HG03196 (cell line): ENCODE measurements around the gene NOL4L.

Source experiments
- ATAC-seq: cut with Tn5 transposase; IDR thresholded peaks from one replicate; pipeline ENCODE4 v1.9.1; 2021; ENCODE audit not compliant: unreplicated experiment

Gene NOL4L

GRCh38 chr20:32563311-32564272, 21.5 kb downstream of the NOL4L start:
- ATAC-seq, result no peak

GRCh38 chr20:32562495-32562911, 22.6 kb downstream of the NOL4L start:
- ATAC-seq, result no peak

- ATAC-seq, result no peak
These were observed 23.9 kb downstream of the NOL4L start for GRCh38 chr20:32560989-32561830.

- no peak for ATAC-seq
These were observed 24.6 kb downstream of the NOL4L start for GRCh38 chr20:32560482-32560988.

- no peak for ATAC-seq
These were observed 25.3 kb downstream of the NOL4L start for GRCh38 chr20:32559753-32560380.

GRCh38 chr20:32559205-32559752, 25.9 kb downstream of the NOL4L start:
- ATAC-seq, result no peak

GRCh38 chr20:32558526-32558925, 26.6 kb downstream of the NOL4L start:
- no peak for ATAC-seq

- ATAC-seq, result no peak
These were observed 27.8 kb downstream of the NOL4L start for GRCh38 chr20:32557319-32557718.

GRCh38 chr20:32556312-32557184, 28.6 kb downstream of the NOL4L start:
- ATAC-seq, result no peak

- ATAC-seq, result no peak
These were observed 29.5 kb downstream of the NOL4L start for GRCh38 chr20:32555584-32555983.

- no peak for ATAC-seq
These were observed 30.2 kb downstream of the NOL4L start for GRCh38 chr20:32554965-32555289.

- no peak for ATAC-seq
These were observed 31.5 kb downstream of the NOL4L start for GRCh38 chr20:32553618-32554017.

- ATAC-seq, result no peak
These were observed 33.4 kb downstream of the NOL4L start for GRCh38 chr20:32551693-32552092.

GRCh38 chr20:32549842-32550241, 35.3 kb downstream of the NOL4L start:
- ATAC-seq, result no peak

- ATAC-seq, result no peak
These were observed 37.4 kb downstream of the NOL4L start for GRCh38 chr20:32547753-32548034.

GRCh38 chr20:32546918-32547752, 38.0 kb downstream of the NOL4L start:
- no peak for ATAC-seq

GRCh38 chr20:32544893-32545840, 40.0 kb downstream of the NOL4L start:
- ATAC-seq, result no peak

- no peak for ATAC-seq
These were observed 40.8 kb downstream of the NOL4L start for GRCh38 chr20:32544260-32544722.
